Lower lobe of right lung (tissue), 2 donors: ENCODE measurements around the gene GSDMA. TPM values are rescaled to one million over a fixed set of nuclear protein-coding genes. Genes with fewer than 3 reads are reported as not detected.

Source experiments
- ATAC-seq, 2 donors: fragments of 200-7000 bp; cut with Tn5 transposase; one replicate each; pipeline ENCODE4 v1.9.1; 2020 to 2022; ENCODE audit warnings: mild to moderate bottlenecking in 2 of 2, moderate library complexity in 2 of 2
- DNase-seq: peaks from one replicate; pipeline ENCODE4 v3.0.0-alpha.2; 2020
- H3K27ac ChIP-seq: fragments of 200-600 bp; one replicate; pipeline ENCODE4 v1.8.0; 2022
- H3K27me3 ChIP-seq: fragments of 200-600 bp; one replicate; pipeline ENCODE4 v1.8.0; 2022; ENCODE audit warnings: low read depth
- H3K36me3 ChIP-seq: fragments of 200-600 bp; one replicate; pipeline ENCODE4 v1.8.0; 2022; ENCODE audit warnings: mild to moderate bottlenecking
- H3K4me1 ChIP-seq: fragments of 200-600 bp; one replicate; pipeline ENCODE4 v1.8.0; 2022
- H3K4me3 ChIP-seq: fragments of 200-600 bp; one replicate; pipeline ENCODE4 v1.8.0; 2022; ENCODE audit warnings: mild to moderate bottlenecking
- H3K9me3 ChIP-seq: fragments of 200-600 bp; one replicate; pipeline ENCODE4 v1.8.0; 2022
- CTCF ChIP-seq: fragments of 200-600 bp; IDR thresholded peaks from one replicate; pipeline ENCODE4 v1.8.0; 2022; ENCODE audit warnings: antibody characterized with exemption, mild to moderate bottlenecking
- intact Hi-C: fragments of 100-400 bp; cut with DNase I; formaldehyde crosslinking; loops from one replicate; pipeline ENCODE4 v1.11.0; 2022
- total RNA-seq: library from RNA; stranded (reverse); fragmentation: NEBNext Ultra II Directional; extraction: Animal tissue kit (Norgen Biotek cat#: 25700); gene quantifications from one replicate; pipeline ENCODE4 v1.2.1, GENCODE V29; 2021
- donor health status: DM: no; HTN: yes; CAD: no; lungs with severe emphysema.

Gene GSDMA
- total RNA-seq, 1 donor from 2014 or later: 0.62 TPM

- ATAC-seq: no peak
- Histone ChIP-seq H3K27ac (no peak overlapping the region), H3K4me1 (peaks cover 18% of the 10 kb centered on the region), H3K27me3 (no peaks in the 10 kb centered on the region), H3K4me3 (no peak overlapping the region), H3K36me3 (peaks cover 50% of the 10 kb centered on the region), H3K9me3 (no peaks in the 10 kb centered on the region)
- TF ChIP-seq CTCF: no peak
- no peak for DNase-seq
- intact Hi-C loops: no loop called here
These were observed 42.3 kb upstream of the GSDMA start for GRCh38 chr17:39920218-39921210.

- Histone ChIP-seq H3K4me3 (no peak overlapping the region), H3K27ac (no peak overlapping the region), H3K27me3 (no peaks in the 10 kb centered on the region), H3K36me3 (peaks cover 50% of the 10 kb centered on the region), H3K4me1 (peaks cover 26% of the 10 kb centered on the region), H3K9me3 (no peaks in the 10 kb centered on the region)
- TF ChIP-seq CTCF: no peak
- intact Hi-C loops: no loop called here
- DNase-seq (no peak), ATAC-seq (no peak)
These were observed 41.5 kb upstream of the GSDMA start for GRCh38 chr17:39921323-39921722.

- Histone ChIP-seq H3K27me3 (no peaks in the 10 kb centered on the region), H3K9me3 (no peaks in the 10 kb centered on the region), H3K36me3 (peaks cover 50% of the 10 kb centered on the region), H3K4me3 (no peak overlapping the region), H3K27ac (no peak overlapping the region), H3K4me1 (peaks cover 31% of the 10 kb centered on the region)
- ATAC-seq (no peak), DNase-seq (no peak)
- TF ChIP-seq CTCF: no peak
- intact Hi-C loops: no loop called here
These were observed 40.8 kb upstream of the GSDMA start for GRCh38 chr17:39922006-39922405.

GRCh38 chr17:39923230-39923629 is 39.6 kb upstream of the GSDMA start:
- Histone ChIP-seq H3K36me3 (peaks cover 50% of the 10 kb centered on the region), H3K4me1 (peaks cover 36% of the 10 kb centered on the region), H3K27me3 (no peaks in the 10 kb centered on the region), H3K4me3 (no peak overlapping the region), H3K9me3 (no peaks in the 10 kb centered on the region), H3K27ac (no peak overlapping the region)
- no peak for TF ChIP-seq CTCF
- intact Hi-C loops: no loop called here
- no peak for ATAC-seq
- DNase-seq: no peak

GRCh38 chr17:39923836-39924690 is 38.7 kb upstream of the GSDMA start:
- Histone ChIP-seq H3K9me3 (no peaks in the 10 kb centered on the region), H3K4me1 (peaks cover 44% of the 10 kb centered on the region), H3K27me3 (no peaks in the 10 kb centered on the region), H3K4me3 (no peak overlapping the region), H3K27ac (no peak overlapping the region), H3K36me3 (peaks cover 48% of the 10 kb centered on the region)
- TF ChIP-seq CTCF: no peak
- intact Hi-C loops: no loop called here
- DNase-seq: no peak
- ATAC-seq: no peak
